ENCODE results near the gene CDH12.

Gene CDH12

DNA sequence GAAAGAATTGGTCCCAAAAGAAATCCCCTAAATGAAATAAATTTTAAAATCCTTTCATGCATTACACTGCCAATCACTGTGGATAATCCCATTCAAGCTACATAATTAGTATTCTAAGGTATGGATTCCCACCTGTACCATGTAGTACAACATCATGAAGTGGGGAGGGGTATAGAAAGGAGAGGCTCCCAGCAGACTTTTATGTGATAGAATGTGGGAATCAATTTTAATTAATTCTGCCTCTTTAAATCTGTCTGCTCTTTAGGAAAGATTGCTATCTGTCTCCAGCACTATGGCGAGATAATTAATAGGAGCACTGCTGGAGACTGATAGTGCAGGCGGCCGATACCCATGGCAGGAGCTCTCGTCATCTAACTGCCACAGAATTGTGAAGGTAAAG, 95.4 kb downstream of the CDH12 start:
- no peak for DNase-seq

GRCh38 chr5:22754155-22754554, 99.0 kb downstream of the CDH12 start:
- no peak for DNase-seq

DNA sequence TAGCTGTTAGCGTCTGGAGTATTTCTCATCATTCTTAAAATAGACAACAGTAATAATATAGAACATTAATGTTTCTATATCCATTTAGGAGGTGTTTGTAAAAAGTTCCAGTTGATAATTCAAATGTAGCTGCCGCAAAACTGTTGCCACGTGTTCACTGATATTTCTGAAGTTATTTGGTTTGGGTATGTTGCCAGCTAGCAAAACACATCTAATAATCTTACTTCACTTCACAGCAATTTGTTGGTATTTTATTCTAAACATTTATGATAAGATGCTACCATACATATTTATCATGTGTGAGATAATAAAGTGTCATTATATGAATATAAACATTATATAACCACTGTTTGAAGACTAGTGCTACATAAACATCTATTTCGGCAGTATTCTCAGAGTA, 101.6 kb downstream of the CDH12 start:
- no peak for DNase-seq

GRCh38 chr5:22736443-22737003, 116.6 kb downstream of the CDH12 start:
- no peak for DNase-seq

DNA sequence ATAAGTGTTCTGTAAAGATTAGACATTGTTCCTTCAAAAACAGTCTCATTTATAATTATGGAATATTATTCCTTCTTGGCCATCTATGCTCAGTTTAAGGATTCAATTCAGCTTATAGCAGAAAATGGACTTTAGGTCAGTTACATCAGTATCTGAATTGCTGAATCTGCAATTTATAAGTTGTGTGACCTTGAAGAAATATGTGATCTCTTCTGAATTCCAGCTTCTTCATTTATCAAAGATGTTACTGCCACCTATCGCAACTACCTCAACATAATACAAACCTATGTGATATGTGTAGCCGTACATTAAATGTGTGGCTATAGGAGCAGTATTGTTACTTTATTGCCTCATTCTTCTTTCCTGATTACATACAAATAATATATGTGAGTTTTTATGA, 118.2 kb downstream of the CDH12 start:
- DNase-seq: no peak

DNA sequence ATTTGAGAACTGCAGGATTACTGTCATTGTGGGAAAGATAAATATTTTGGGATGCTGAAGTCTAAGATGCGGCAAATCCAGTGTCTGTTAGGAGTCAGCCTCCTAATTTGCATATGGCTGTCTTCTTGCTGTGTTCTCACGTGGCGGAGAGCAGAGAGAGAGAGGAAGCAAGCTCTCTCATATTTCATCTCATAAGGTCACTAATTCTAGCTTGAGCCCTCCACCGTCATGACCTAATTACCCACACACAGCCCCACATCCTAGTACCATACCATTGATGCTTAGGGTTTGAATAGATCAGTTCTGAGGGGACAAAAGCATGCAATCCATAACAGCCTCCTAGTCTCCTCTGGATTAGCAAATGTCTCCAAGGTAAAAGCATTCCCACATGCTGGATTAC, 124.5 kb downstream of the CDH12 start:
- DNase-seq: no peak

- DNase-seq: no peak
Observed at GRCh38 chr5:22722491-22722890, 130.7 kb downstream of the CDH12 start.

GRCh38 chr5:22722056-22722455, 131.1 kb downstream of the CDH12 start:
- DNase-seq: no peak

DNA sequence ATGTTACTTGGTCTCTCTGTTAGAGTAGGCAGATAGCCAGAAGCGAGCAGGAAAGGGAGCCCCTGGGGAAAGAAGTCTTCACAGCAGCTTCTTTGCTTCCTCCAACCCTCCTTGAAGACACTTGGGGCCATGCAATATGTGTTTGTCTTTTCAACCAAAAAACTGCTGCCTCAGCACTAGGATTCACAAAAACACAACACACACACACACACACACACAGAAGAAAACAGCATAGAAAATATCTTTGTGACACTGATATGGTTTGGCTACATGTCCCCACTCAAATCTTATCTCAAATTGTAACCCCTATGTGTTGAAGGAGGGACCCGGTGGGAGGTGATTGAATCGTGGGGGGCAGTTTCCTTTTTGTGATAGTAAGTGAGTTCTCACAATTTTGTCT, 133.3 kb downstream of the CDH12 start:
- DNase-seq: no peak

DNA sequence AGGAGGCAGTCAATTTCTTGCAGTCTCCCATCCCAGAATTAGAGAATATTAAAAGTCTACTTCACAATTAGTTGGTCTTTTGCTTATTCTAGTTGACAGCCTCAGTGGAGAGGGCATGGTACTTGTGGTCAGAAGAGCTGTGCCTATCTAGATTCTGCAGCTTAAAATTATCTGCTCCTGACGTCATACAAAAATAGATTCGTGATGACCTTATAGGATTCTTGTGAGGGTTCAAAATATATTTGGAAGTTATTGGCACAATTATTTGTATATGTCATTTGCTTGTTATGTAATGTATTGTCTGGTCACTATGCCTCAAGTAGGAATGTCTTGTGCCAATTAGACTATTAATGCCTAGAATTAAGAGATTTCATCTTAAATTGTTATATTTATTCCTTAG, 142.5 kb downstream of the CDH12 start:
- DNase-seq: no peak

- no peak for DNase-seq
Observed at GRCh38 chr5:22709743-22710142, 143.4 kb downstream of the CDH12 start.

- DNase-seq: no peak
Observed at GRCh38 chr5:22708770-22709328, 144.3 kb downstream of the CDH12 start.

GRCh38 chr5:22706901-22707300, 146.2 kb downstream of the CDH12 start:
- DNase-seq: no peak

GRCh38 chr5:22699319-22699718, 153.8 kb downstream of the CDH12 start:
- no peak for DNase-seq

DNA sequence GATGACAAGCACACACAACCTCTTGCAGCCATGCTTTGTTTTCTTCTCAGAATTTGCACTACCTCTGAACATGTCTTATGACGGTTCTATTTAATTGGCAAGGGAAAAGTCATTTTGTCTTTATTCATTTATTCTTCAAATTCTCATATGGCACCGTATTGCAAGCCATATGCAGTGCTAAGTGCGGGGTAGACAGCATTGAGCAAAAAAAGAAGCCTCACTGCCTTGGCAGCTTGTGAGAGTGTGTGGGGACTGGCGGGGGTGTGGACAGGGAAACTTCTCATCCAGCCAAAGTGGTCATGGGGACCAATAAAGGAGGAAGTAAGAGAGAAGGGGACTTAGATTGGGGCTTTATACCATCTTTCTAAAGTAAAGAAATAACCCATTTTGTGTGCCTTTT, 160.0 kb downstream of the CDH12 start:
- no peak for DNase-seq

- DNase-seq: no peak
Observed at GRCh38 chr5:22683050-22683449, 170.1 kb downstream of the CDH12 start.

DNA sequence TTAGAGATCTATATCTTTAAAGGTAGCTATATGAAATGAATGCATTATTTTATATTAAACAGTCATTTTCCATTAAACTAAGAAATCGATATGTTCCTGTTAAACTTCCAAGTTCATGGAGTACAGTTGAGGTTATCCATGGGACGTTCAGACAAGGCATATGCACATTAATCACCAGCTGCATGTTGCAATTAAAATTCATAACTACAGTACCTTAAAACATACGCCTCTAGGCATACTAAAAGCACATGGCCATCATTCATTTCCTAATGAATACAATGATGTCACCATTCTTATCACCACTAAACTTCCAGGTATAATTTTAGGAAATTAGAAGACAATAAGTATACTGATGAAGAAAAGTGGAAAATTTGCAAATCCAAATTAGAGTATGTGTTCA, 174.3 kb downstream of the CDH12 start:
- DNase-seq: no peak

DNA sequence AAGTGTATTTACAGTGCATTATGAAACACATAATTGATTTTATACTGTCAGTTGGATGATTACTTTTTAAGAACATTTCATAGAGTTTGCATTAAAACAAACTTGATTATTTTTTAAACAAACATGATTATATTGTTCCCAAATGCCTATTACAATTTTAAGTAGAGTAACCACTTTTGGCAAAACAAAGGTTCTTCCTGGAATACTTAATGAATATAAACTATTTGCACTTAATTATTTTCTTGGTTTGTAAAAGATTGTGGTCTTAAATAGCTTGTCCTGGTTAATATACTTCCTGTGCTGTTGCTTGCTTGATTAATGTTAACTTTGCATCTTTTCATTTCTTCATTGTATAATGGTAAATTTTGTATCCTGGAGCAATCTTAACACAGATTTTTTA, 180.0 kb downstream of the CDH12 start:
- DNase-seq: no peak

DNA sequence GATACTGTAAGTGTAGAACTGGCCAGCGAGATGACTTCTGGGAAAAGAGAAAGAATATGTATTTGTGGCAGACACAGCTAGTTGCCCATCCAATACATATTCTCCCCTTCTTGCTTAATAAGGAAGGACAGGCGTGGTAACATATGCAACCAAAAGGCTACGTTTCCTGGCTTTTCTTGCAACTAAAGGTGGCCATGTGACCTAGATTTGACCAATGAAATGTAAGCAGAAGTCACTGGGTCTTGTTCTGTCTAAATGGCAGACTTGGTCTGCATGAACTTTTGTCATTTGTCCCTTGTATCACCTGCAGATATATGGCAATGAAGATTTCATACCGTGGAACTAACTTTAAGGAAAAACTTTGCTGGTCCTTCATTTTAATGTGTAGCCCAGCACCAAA, 183.8 kb downstream of the CDH12 start:
- DNase-seq: no peak

DNA sequence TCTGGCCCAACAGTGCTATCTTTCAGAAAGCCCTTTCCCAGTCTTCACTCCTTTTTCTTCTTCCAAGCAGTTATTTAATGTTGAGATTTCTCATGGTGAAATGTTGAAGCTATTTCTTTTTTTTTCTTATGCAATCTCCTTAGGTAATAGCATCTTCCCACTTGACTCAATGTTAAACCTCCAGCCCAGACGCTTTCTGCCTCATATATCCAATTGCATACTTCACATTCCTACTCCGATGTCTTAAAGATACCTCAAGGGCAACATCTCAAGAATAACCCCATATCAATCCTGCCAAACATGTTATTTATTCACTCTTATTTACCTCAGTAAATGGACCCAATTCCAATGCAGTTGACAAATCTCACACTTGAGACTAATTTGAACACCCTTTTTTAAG, 187.3 kb downstream of the CDH12 start:
- no peak for DNase-seq

GRCh38 chr5:22663134-22663533, 190.0 kb downstream of the CDH12 start:
- DNase-seq: no peak

DNA sequence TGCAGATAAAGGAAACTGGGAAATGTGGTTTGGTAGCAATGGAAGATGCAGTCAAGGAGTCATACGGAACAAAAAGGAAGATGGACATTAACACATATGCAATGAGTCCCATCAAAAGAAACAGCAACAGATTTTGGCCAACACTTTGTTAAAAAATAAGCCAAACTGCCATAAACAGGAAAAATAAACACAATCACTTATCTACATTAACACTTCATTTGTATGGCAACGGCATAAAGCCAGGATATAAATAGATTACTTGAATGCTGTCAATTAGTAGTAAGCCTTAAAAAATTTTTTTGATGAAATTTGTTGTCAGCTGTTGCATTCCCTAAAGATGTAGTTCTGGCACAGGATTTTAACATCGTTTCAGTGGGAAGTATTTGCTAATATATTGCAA, 190.8 kb downstream of the CDH12 start:
- DNase-seq: no peak

- no peak for DNase-seq
Observed at GRCh38 chr5:22651355-22651754, 201.8 kb downstream of the CDH12 start.

DNA sequence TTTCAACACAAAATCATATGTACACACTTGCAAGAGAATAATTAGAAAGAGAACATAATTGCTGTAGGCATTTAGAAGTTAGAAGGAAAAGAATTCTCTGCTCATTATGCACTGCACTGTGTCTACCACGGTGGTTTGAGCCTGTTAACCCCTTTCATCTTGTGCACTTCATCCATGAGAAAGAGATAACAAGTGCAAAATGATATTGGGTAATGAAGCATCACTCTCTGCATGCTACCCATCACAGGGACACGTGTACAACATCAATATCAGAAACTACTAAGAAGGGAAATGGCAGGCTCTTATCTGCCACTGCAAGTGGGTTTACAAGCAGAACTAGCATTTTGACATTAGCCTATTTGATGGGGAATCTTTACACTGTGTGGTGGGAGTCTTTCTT, 202.6 kb downstream of the CDH12 start:
- DNase-seq: no peak

GRCh38 chr5:22649074-22649473, 204.1 kb downstream of the CDH12 start:
- DNase-seq: no peak

DNA sequence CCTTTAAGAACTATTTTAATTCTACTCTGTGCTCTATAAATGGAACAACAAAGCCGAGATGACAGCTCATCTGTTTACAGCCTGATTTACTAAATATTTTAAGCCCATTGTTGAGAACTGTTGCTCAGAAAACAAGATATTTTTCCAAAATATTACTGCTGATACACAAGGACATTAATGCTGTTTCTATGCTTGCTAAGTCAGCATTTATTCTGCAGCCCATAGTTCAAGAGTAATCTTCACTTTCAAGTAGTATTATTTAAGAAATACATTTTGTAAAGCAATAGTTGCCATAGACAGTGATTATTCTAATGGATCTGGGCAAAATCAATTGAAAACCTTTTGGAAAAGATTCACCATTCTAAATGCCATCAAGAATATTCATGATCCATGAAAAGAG, 208.3 kb downstream of the CDH12 start:
- DNase-seq: no peak
